Neural cell (in vitro differentiated cells): ENCODE results near the gene SEPTIN8. TPM values are rescaled to one million over a fixed set of nuclear protein-coding genes. Genes with fewer than 3 reads are reported as not detected.

Experiments used
- H2AFZ ChIP-seq: fragments of 200-600, 300-800 bp; sonication (generic), shearing (Covaris generic); 2 replicates; pipeline ENCODE4 v1.6.0; 2014; ENCODE audit warnings: low read depth, mild to moderate bottlenecking, antibody characterized with exemption, low read length, moderate library complexity
- H3F3A ChIP-seq: fragments of 200-600 bp; shearing (Covaris generic); 2 replicates; pipeline ENCODE4 v1.6.1; 2016; ENCODE audit warnings: mild to moderate bottlenecking, moderate library complexity, mixed read lengths, antibody characterized with exemption, low read length; ENCODE audit not compliant: insufficient read depth, poor library complexity, severe bottlenecking
- H3K27ac ChIP-seq: fragments of 200-600, 300-800 bp; sonication (generic), shearing (Covaris generic); 2 replicates; pipeline ENCODE4 v1.5.1; 2014; ENCODE audit warnings: mild to moderate bottlenecking, low read length, moderate library complexity
- H3K27me3 ChIP-seq: fragments of 300-800, 200-600 bp; sonication (generic), shearing (Covaris generic); 2 replicates; pipeline ENCODE4 v1.6.0; 2014; ENCODE audit warnings: mild to moderate bottlenecking, low read depth, low read length, moderate library complexity; ENCODE audit not compliant: insufficient read depth
- H3K36me3 ChIP-seq: fragments of 300-800, 200-600 bp; sonication (generic), shearing (Covaris generic); 2 replicates; pipeline ENCODE4 v1.5.1; 2014; ENCODE audit warnings: mild to moderate bottlenecking, antibody characterized with exemption, low read length, moderate library complexity; ENCODE audit not compliant: insufficient read depth
- H3K4me2 ChIP-seq: fragments of 300-800, 200-600 bp; sonication (generic), shearing (Covaris generic); 2 replicates; pipeline ENCODE4 v1.6.0; 2014; ENCODE audit warnings: mild to moderate bottlenecking, low read length
- H3K4me3 ChIP-seq: fragments of 300-800, 200-600 bp; sonication (generic), shearing (Covaris generic); 2 replicates; pipeline ENCODE4 v1.5.1; 2014; ENCODE audit warnings: mild to moderate bottlenecking, low read length, moderate library complexity
- H3K79me2 ChIP-seq: fragments of 200-600 bp; shearing (Covaris generic); replicated peaks from 2 replicates; pipeline ENCODE4 v1.6.0; 2014; ENCODE audit warnings: mild to moderate bottlenecking, low read length, moderate library complexity; ENCODE audit not compliant: insufficient read depth
- H3K9ac ChIP-seq: fragments of 300-800, 200-600 bp; sonication (generic), shearing (Covaris generic); 2 replicates; pipeline ENCODE4 v1.6.1; 2016; ENCODE audit warnings: mild to moderate bottlenecking, low read length, mixed read lengths
- H3K9me2 ChIP-seq: fragments of 200-600 bp; shearing (Covaris generic); 2 replicates; pipeline ENCODE4 v1.6.1; 2016; ENCODE audit warnings: mild to moderate bottlenecking, low read length, mixed read lengths; ENCODE audit not compliant: insufficient read depth
- H3K9me3 ChIP-seq: fragments of 200-600, 300-800 bp; sonication (generic), shearing (Covaris generic); 2 replicates; pipeline ENCODE4 v1.6.1; 2016; ENCODE audit warnings: mild to moderate bottlenecking, mixed run types, low read length, moderate library complexity, mixed read lengths
- H4K20me1 ChIP-seq: fragments of 200-600 bp; shearing (Covaris generic); 2 replicates; pipeline ENCODE4 v1.6.1; 2016; ENCODE audit warnings: mild to moderate bottlenecking, mixed run types; ENCODE audit not compliant: insufficient read depth
- EP300 ChIP-seq: fragments of 450-650 bp; conservative IDR thresholded peaks from 2 replicates; pipeline ENCODE4 v1.6.1; 2014; ENCODE audit warnings: antibody characterized with exemption, mild to moderate bottlenecking, moderate library complexity; ENCODE audit not compliant: poor library complexity, severe bottlenecking
- EZH2 ChIP-seq: fragments of 200-600, 300-800 bp; shearing (Covaris generic), sonication (generic); IDR thresholded peaks from 2 replicates; pipeline ENCODE4 v1.6.1; 2014; ENCODE audit warnings: antibody characterized with exemption, low read length, borderline replicate concordance, mild to moderate bottlenecking; ENCODE audit not compliant: insufficient read depth, poor library complexity, severe bottlenecking
- MXI1 ChIP-seq: fragments of 450-650 bp; conservative IDR thresholded peaks from 2 replicates; pipeline ENCODE4 v1.6.1; 2014; ENCODE audit warnings: antibody characterized with exemption, mild to moderate bottlenecking; ENCODE audit not compliant: poor library complexity, severe bottlenecking
- POLR2AphosphoS5 ChIP-seq: IDR thresholded peaks from 2 replicates; pipeline ENCODE4 v1.6.1; 2012
- RAD21 ChIP-seq: fragments of 450-650 bp; conservative IDR thresholded peaks from 2 replicates; pipeline ENCODE4 v1.6.1; 2014; ENCODE audit warnings: antibody characterized with exemption, mild to moderate bottlenecking, moderate library complexity
- SMC3 ChIP-seq: fragments of 450-650 bp; conservative IDR thresholded peaks from 2 replicates; pipeline ENCODE4 v1.6.1; 2014; ENCODE audit warnings: antibody characterized with exemption, mild to moderate bottlenecking, moderate library complexity; ENCODE audit not compliant: poor library complexity
- TAF1 ChIP-seq: IDR thresholded peaks from 2 replicates; pipeline ENCODE4 v1.6.1; 2012; ENCODE audit warnings: low read depth
- polyA plus RNA-seq: library from polyadenylated mRNA; depleted of rRNA; stranded (reverse); fragments of >200 nt; gene quantifications from 2 replicates; pipeline ENCODE4 v1.2.3, GENCODE V29; 2014
- TF ChIP-seq, protein P1 (sequence below): fragments of 450-650 bp; IDR thresholded peaks from 2 replicates; pipeline ENCODE4 v1.5.1; 2014; ENCODE audit warnings: antibody characterized with exemption, mild to moderate bottlenecking, moderate library complexity; ENCODE audit not compliant: poor library complexity, severe bottlenecking
- TF ChIP-seq, protein P2 (sequence below): IDR thresholded peaks from 2 replicates; pipeline ENCODE4 v1.6.1; 2012; ENCODE audit warnings: borderline replicate concordance

Gene SEPTIN8
- polyA plus RNA-seq, 1 donor from 2014 or later, result 37.7 TPM

DNA sequence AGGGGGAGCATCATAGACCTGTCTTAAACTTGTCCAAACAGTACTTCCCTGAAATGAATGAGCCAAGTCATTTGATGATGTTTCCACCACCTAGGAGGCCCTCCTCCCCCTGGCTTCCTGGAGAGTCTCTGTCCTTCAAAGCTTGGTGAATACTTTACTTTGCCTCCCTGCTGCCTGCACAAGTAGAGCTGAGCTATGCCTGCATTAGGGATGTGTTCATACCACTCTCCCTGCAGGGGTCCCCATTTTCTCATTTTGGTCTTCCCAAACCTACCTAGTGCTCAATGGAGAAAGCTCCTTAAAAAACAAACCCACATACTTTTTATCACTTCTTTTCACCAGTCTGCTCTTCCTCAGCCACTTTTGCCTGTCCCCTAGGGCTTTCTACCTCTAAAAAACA, 22.1 kb downstream of the SEPTIN8 start:
- Histone ChIP-seq H3K4me3 (no peak overlapping the region), H3F3A (no peaks in the 10 kb centered on the region), H3K4me2 (no peak overlapping the region), H3K36me3 (no peaks in the 10 kb centered on the region), H4K20me1 (no peaks in the 10 kb centered on the region), H3K27me3 (no peaks in the 10 kb centered on the region), H3K79me2 (no peaks in the 10 kb centered on the region), H2AFZ (no peak overlapping the region), H3K27ac (no peak overlapping the region), H3K9me2 (no peaks in the 10 kb centered on the region), H3K9me3 (no peaks in the 10 kb centered on the region), H3K9ac (no peak overlapping the region)
- TF ChIP-seq MXI1 (no peak), POLR2AphosphoS5 (no peak), RAD21 (no peak), EZH2 (no peak), TAF1 (no peak), EP300 (no peak), SMC3 (no peak)
- TF ChIP-seq, protein P1, sequence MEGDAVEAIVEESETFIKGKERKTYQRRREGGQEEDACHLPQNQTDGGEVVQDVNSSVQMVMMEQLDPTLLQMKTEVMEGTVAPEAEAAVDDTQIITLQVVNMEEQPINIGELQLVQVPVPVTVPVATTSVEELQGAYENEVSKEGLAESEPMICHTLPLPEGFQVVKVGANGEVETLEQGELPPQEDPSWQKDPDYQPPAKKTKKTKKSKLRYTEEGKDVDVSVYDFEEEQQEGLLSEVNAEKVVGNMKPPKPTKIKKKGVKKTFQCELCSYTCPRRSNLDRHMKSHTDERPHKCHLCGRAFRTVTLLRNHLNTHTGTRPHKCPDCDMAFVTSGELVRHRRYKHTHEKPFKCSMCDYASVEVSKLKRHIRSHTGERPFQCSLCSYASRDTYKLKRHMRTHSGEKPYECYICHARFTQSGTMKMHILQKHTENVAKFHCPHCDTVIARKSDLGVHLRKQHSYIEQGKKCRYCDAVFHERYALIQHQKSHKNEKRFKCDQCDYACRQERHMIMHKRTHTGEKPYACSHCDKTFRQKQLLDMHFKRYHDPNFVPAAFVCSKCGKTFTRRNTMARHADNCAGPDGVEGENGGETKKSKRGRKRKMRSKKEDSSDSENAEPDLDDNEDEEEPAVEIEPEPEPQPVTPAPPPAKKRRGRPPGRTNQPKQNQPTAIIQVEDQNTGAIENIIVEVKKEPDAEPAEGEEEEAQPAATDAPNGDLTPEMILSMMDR, result no peak
- TF ChIP-seq, protein P2, sequence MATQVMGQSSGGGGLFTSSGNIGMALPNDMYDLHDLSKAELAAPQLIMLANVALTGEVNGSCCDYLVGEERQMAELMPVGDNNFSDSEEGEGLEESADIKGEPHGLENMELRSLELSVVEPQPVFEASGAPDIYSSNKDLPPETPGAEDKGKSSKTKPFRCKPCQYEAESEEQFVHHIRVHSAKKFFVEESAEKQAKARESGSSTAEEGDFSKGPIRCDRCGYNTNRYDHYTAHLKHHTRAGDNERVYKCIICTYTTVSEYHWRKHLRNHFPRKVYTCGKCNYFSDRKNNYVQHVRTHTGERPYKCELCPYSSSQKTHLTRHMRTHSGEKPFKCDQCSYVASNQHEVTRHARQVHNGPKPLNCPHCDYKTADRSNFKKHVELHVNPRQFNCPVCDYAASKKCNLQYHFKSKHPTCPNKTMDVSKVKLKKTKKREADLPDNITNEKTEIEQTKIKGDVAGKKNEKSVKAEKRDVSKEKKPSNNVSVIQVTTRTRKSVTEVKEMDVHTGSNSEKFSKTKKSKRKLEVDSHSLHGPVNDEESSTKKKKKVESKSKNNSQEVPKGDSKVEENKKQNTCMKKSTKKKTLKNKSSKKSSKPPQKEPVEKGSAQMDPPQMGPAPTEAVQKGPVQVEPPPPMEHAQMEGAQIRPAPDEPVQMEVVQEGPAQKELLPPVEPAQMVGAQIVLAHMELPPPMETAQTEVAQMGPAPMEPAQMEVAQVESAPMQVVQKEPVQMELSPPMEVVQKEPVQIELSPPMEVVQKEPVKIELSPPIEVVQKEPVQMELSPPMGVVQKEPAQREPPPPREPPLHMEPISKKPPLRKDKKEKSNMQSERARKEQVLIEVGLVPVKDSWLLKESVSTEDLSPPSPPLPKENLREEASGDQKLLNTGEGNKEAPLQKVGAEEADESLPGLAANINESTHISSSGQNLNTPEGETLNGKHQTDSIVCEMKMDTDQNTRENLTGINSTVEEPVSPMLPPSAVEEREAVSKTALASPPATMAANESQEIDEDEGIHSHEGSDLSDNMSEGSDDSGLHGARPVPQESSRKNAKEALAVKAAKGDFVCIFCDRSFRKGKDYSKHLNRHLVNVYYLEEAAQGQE, result no peak

DNA sequence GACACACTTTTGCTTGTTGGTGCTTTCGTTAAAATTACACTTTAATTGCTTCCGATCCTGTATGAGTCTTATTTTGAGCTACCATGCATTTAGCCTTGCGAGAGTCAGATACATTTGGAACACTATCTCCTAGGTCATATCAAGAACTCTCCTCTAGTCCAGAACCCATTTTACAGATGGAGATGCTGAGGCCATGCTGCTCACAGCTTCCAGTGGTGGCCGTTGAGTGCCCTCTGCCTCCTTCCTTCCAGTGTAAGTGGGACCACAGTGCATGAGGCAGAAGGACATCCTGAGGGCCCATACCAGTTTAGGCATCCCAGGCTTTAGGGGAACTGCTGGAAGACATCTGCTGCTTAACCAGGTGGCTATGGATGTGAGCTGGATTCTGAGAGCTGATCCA, 22.9 kb downstream of the SEPTIN8 start:
- no peak overlapping the region for H3K4me2 ChIP-seq
- H4K20me1 ChIP-seq, result no peaks in the 10 kb centered on the region
- H3K4me3 ChIP-seq, result no peak overlapping the region

More for the DNA sequence above, 22.9 kb downstream of the SEPTIN8 start:
- Histone ChIP-seq H3K9ac (no peak overlapping the region), H2AFZ (no peak overlapping the region), H3K27me3 (peaks cover 3% of the 10 kb centered on the region), H3K36me3 (no peaks in the 10 kb centered on the region), H3F3A (no peaks in the 10 kb centered on the region), H3K9me2 (no peaks in the 10 kb centered on the region), H3K27ac (no peak overlapping the region), H3K9me3 (no peaks in the 10 kb centered on the region), H3K79me2 (no peaks in the 10 kb centered on the region)
- TF ChIP-seq EP300 (no peak), RAD21 (no peak), POLR2AphosphoS5 (no peak), TAF1 (no peak), SMC3 (no peak), MXI1 (no peak), EZH2 (no peak)
- TF ChIP-seq, protein P1, result no peak
- TF ChIP-seq, protein P2, result no peak
